Jurkat, Clone E6-1 (cell line): ENCODE measurements around the gene ING4.
A peak's percentile ranks its signal among the peaks of the same experiment; 100 is the strongest.

Source experiments
- DNase-seq: peaks from one replicate; pipeline ENCODE4 v3.0.0-alpha.2; 2011; ENCODE audit warnings: low read depth, low spot score
- H3K4me3 ChIP-seq: 2 replicates; pipeline ENCODE4 v1.5.1; 2011; ENCODE audit warnings: mild to moderate bottlenecking, low read length, control low read depth, moderate library complexity

ING4 gene

DNA sequence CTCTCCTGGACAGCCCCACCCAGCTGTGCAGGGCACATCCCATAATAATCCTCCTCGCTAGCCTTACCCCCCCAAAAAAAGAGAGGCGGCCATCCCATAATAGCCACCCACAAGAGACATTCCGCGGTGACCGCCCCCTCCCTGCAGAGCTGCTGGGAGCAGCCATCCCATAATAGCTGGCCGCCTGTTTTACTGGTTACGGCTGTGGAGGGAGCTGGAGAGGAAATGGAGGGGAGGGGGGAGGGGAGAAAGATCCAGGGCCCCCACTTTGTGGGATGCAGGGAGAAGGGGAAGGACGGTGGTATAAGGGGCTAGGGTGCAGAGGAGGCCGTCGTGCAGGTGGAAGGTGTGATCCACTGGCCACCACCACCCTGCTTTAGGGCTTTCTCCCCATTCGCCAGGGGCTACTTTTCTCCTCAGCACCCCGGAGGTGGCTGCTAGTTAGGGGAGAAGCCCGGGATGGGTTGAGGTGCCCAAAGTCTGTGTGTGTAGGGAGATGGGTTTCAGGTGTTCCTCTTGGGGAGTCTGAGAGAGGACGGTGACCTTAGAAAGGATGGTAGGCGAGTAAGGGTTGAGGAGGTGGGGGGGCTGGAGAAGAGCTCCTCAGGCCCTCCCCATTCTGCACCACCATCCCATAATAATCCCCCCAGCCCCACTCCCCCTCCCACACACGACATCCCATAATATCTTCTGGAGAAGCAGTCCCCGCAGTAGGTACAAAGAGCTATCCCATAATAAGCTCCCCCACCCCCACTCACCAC, 49.7 kb downstream of the ING4 start:
- peak overlapping the region; percentile 24 for H3K4me3 ChIP-seq
- DNase-seq = peak; percentile 71

DNA sequence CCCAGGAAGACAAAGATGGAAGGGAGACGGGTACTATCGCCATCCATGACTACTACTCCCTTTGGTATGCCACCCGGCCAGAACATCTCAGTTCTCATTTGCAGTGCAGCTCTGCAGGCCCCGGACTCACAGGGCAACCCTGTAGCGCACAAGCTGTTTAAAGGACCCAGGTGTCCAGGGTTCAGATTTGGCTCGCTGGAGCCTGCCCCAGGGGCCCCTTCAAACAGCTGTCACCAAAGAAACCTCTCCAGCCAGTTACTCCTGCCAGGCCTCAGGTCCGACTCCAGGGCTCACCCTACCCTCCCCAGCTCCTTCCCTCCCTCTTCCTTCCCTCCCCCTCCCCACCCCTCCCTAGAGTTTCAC, 50.3 kb downstream of the ING4 start:
- DNase-seq = no peak
- peak overlapping the region; percentile 2 for H3K4me3 ChIP-seq

DNA sequence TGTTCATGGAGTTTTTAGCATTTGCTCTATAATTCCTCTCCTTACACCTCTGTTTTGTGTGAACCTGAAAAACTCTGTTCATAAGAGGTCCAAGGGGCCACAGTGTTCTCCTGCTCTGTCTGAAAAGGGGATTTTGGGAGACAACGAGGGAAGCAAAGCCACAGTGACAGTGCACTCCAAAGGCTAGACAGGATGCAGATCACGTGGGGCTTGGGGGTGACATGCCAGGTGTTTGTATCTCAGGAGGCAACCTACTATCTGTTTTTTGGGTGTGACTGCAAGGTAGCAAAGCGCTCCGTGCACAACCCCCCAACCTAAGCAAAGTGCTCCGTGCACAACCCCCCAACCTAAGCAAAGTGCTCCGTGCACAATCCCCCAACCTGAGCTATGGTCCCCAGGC, 50.7 kb downstream of the ING4 start:
- H3K4me3 ChIP-seq = peak overlapping the region; percentile 2
- peak; percentile 69 for DNase-seq

DNA sequence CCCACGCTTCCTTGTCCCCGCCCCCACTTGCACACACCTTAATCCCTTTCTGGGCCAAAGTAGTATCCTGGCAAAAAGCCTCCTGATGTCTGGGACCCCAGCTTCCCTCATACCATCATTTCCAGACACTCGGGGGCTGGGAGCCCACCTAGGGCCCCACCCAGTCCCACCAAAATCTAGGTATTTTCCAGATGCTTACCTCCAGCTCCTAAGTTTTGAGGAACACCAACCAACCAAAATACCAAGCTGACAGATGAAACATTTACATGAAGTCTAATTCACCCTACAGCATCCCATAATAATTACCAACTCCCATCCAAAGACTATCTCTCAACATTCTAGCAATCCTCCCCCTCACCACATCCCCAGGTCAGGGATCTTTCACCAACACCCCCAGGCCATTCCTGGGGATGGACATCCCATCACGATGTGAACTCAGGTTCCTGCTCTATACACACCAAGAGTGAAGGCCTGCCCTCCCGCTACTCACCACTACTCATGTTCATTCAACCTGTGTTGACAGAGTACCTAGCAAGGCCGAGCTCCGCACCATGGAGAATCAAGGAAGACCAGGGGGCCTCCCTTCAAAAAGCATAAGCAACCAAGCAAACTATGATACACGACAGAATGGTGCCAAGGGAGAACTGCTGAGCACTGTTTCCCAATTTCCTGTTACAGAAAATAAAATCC, 54.2 kb downstream of the ING4 start:
- DNase-seq = no peak
- no peak overlapping the region for H3K4me3 ChIP-seq

DNA sequence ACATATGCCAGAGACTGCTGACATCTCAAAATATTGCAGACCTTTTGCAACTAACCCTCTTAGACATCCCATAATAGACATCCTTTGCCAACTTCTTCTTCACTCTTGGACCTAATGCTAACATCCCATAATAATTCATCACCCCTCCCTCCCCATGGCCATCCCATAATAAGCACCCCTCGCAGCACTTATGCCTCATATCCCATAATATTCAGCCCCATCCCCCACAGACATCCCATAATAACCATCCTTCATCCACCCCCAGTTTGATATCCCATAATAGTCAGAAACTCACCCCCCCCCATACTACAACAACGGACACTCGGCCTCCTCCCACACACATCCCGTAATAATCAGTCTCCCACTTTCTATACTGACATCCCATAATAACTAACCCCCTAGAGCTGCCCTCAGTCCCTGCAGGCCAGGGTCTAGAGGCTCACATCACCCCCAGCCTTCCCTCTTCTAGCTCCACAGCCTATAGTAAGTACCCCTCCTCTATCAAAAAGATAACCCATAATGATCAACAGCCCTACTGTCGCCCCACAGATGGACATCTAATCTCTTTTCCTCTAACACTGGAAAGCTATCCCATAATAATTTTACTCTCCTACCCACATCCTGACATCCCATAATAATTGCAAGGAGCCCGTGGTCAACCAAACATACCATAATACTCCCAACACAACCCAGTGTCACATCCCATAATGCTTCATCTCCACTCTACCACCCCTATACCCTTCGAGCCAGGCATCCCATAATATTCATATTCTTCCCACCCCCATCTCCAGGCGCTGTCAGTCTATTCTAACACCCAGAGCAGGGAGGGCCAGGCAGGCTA, 54.9 kb downstream of the ING4 start:
- peak; percentile 95 for DNase-seq
- H3K4me3 ChIP-seq = peak overlapping the region; percentile 19

DNA sequence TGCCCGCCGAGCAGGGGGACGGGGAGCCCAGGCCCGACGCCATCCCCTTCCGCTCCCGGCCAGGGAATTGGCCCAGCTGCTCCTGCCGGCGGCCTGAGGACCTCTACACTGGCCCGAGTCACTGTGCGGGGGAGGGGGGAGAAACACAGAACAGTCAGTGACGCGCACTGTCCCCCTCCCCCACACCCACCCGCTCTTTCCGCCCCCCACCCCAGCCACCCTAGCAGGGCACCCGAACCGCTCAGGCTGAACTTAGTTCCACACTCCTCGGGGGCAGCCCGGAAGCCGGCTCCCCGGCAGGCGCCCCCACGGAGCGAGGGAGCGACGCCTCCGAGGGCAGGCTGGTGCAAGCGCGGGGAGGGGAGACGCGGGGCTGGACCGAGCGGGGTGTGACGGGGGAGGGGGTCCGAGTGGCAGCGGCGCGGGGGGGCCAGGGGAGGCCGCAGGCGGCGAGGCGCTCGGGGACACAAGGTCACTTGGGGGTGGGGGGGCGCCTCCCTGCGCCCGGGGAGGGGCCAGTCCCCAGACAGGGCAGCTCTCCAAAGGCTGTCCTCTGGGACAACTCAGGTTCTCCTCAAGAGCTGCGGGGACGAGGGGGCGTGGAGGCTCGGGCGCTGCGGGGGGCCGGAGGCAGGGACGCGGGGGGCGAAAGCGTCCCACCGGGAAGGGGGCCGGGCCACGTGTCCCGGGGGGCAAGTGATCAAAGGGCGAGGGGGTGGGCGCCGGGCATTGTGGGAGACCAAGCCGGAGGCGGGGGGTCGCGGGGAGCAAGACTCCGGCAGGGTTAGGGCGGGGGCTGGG, 56.4 kb downstream of the ING4 start:
- no peak for DNase-seq
- H3K4me3 ChIP-seq = peak overlapping the region; percentile 86

DNA sequence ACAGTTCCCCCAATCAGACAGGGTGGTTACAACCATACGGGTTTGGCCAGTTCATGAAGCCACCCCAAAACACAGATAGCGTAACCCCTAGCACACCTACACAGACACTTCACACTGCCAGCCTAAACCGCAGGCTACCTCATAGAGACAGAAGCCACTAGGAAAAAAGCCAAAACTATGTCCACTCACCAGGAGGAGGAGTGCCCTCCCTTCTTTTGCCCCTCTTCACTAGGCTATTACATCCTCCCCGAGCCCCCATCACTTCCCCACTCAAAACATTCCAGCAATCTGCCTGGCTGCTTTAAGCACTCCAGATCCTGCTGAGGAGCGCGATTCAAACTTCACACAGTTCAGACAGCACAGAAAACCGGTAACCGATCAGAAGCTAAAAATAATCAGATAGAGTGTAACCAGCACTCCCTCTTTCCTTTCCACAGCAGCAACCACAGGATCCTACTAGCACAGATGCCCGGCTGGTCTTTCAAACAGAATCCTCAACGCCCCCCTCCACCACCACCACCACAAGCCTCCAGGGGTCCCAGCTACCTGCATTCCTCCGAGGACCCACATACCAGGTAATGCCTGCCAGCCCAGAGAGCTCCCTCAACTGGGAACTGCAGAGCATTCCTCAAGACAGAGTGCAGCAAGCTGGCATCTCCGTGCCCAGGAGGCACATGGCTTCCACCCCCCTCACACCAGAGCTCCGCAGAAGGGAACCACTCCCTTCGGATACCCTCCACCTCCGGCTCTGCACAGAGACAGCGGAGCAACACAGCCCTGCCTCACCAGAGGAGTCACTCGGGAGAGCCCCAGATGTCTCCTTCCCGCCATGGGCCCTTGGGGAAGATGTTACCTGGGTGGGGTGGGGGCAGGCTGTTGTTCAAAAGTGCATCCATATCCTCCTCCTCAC, 57.2 kb downstream of the ING4 start:
- H3K4me3 ChIP-seq = peak overlapping the region; percentile 86
- no peak for DNase-seq

DNA sequence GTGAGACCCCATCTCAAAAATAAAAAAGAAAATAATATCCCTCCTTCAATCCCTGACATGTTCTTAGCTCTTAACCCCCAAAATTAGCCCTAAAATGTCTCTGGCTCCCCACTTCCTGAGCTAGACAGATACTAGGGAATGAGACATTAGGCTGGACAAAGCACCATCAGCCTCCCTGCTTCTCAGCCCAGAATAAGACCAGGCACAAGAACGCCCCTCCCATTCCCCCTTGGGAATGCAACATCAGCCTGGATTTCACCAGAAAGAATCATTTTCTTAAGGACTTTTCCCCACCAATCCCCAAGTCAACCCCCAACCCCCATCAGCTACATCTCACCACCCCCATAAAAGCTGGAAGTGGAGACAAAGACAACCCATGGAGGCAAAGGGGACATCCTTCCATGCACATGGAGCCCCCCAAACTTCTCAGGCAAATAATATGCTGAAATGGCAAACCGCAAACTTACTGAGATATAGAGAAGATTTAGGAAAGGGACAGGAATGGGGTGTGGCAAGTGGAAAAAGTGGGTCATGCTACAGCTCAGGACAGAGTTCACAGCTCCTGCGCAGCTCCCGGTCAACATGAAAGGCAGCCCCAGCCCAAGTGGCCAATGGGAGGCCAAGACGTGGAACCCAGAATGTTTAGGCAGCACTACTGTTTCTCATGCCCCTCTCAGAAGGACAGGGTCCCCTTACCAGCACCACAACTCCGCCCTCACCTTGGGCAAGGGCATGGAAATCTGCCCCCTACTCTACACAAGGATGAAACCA, 58.5 kb downstream of the ING4 start:
- H3K4me3 ChIP-seq = peak overlapping the region; percentile 86
- DNase-seq = no peak

DNA sequence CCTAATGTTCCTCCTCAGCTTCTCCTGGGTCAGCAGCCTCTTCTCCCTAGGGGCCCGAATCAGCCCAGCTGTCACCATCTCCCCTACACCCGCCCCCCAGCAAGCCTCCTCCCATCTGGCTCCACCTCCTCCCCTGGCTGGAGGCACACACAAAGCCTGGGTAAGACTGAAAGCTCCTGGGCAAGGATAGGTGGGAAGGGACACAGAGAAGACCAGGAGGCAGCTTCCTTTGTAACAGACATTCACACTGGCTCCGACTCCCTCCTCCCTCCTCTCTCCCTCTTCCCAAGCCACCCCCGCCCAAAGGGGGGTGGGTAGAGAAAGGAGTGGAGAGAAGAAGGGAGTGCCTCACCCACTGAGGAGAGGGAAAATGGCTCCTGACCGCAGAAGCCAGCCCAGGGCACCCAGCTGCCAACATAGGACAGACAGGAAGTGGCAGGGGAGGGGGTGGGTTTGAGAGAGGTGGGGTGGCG, 59.8 kb downstream of the ING4 start:
- peak; percentile 66 for DNase-seq
- peak overlapping the region; percentile 40 for H3K4me3 ChIP-seq

DNA sequence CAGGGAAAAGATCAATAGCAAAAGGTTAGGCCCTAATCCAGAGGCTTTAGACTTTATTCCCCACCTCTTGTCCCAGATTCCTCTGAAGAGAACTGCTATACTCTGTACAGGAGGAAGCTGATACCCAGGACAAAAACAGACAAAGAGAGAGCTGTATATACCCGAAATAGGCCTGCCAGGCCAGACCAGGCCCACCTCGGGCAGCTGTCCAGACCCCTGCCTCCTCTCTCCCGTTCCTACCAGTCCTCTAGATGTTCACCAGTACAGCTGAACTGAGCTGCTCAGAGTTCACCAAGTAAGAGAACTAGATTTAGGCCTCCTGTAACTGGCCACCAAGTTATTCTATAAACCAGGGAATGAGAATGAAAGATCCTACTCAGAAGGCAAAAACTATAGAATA, 60.4 kb downstream of the ING4 start:
- DNase-seq = no peak
- peak overlapping the region; percentile 40 for H3K4me3 ChIP-seq
